HEK293 (cell line): Measurements from ENCODE around the gene RPTN.

Experiments used
- CTCF ChIA-PET: fragments of 350-600 bp; formaldehyde crosslinking; extraction: SDS; loops from one replicate; lab custom pipeline; 2021; ENCODE audit warnings: antibody characterized with exemption; lab: Yijun Ruan, JAX
- POLR2A ChIA-PET: fragments of 300-600 bp; formaldehyde crosslinking; extraction: SDS; loops from one replicate; lab custom pipeline; 2020; ENCODE audit warnings: antibody characterized with exemption, inconsistent platforms; lab: Yijun Ruan, JAX
- H3K27ac ChIP-seq: fragments of 200-500 bp; sonication (Bioruptor generic); 2 replicates; pipeline ENCODE4 v1.5.1; 2014; ENCODE audit warnings: low read depth, low read length, control low read depth, inconsistent platforms; ENCODE audit errors: extremely low read depth
- H3K36me3 ChIP-seq, 2 experiments: fragments of 200-500 bp in 1 of 2; sonication (Bioruptor generic) in 1 of 2; 1 replicate in 1 of 2; 2 replicates in 1 of 2; pipeline ENCODE4 v1.5.1; 2014 to 2017; ENCODE audit warnings: inconsistent platforms in 2 of 2, low read length in 2 of 2; ENCODE audit not compliant: control insufficient read depth in 2 of 2, insufficient read depth in 1 of 2
- H3K4me1 ChIP-seq: fragments of 200-500 bp; sonication (Bioruptor generic); 2 replicates; pipeline ENCODE4 v1.5.1; 2014; ENCODE audit warnings: mild to moderate bottlenecking, low read length, inconsistent platforms; ENCODE audit not compliant: control insufficient read depth, insufficient read depth
- H3K4me3 ChIP-seq: 2 replicates; pipeline ENCODE4 v1.5.1; 2011; ENCODE audit warnings: low read depth, mild to moderate bottlenecking, control low read depth, low read length, moderate library complexity
- H3K9me3 ChIP-seq: fragments of 200-500 bp; sonication (Bioruptor generic); 2 replicates; pipeline ENCODE4 v1.5.1; 2014; ENCODE audit warnings: low read depth, low read length, inconsistent platforms; ENCODE audit not compliant: control insufficient read depth, insufficient read depth
- KLF1 ChIP-seq: fragments of 450-650 bp; formaldehyde crosslinking; IDR thresholded peaks from 2 replicates; pipeline ENCODE4 v1.5.1; 2016; ENCODE audit warnings: missing biosample characterization, missing genetic modification characterization
- RBAK ChIP-seq: fragments of 450-650 bp; formaldehyde crosslinking; IDR thresholded peaks from 2 replicates; pipeline ENCODE4 v1.5.1; 2016; ENCODE audit warnings: missing biosample characterization, missing genetic modification characterization
- TRIM28 ChIP-seq: IDR thresholded peaks from 2 replicates; pipeline ENCODE4 v1.6.1; 2011; ENCODE audit warnings: low read length, control low read depth, borderline replicate concordance
- ZFHX2 ChIP-seq: fragments of 450-650 bp; formaldehyde crosslinking; conservative IDR thresholded peaks from 2 replicates; pipeline ENCODE4 v1.5.1; 2016; ENCODE audit warnings: missing biosample characterization, missing genetic modification characterization
- ZNF561 ChIP-seq: fragments of 450-650 bp; IDR thresholded peaks from 2 replicates; pipeline ENCODE4 v1.5.1; 2018; ENCODE audit warnings: missing biosample characterization, missing genetic modification characterization, borderline replicate concordance
- ZNF624 ChIP-seq: fragments of 450-650 bp; formaldehyde crosslinking; IDR thresholded peaks from 2 replicates; pipeline ENCODE4 v1.5.1; 2017; ENCODE audit warnings: missing biosample characterization, missing genetic modification characterization
- ZNF629 ChIP-seq: fragments of 450-650 bp; formaldehyde crosslinking; IDR thresholded peaks from 2 replicates; pipeline ENCODE4 v1.5.1; 2017; ENCODE audit warnings: missing biosample characterization, missing genetic modification characterization
- ZNF654 ChIP-seq: fragments of 450-650 bp; formaldehyde crosslinking; IDR thresholded peaks from 2 replicates; pipeline ENCODE4 v1.5.1; 2016; ENCODE audit warnings: low read depth, missing biosample characterization, missing genetic modification characterization
- ZNF677 ChIP-seq: fragments of 450-650 bp; IDR thresholded peaks from 2 replicates; pipeline ENCODE4 v1.5.0; 2018; ENCODE audit warnings: missing biosample characterization, mild to moderate bottlenecking, missing genetic modification characterization, moderate library complexity
- ZNF792 ChIP-seq: fragments of 450-650 bp; formaldehyde crosslinking; IDR thresholded peaks from 2 replicates; pipeline ENCODE4 v1.5.1; 2016; ENCODE audit warnings: missing biosample characterization, missing genetic modification characterization
- TF ChIP-seq, protein P1 (sequence below): fragments of 450-650 bp; formaldehyde crosslinking; conservative IDR thresholded peaks from 2 replicates; pipeline ENCODE4 v1.5.1; 2016; ENCODE audit warnings: low read depth, missing biosample characterization, missing genetic modification characterization
- TF ChIP-seq, protein P2 (sequence below): IDR thresholded peaks from 2 replicates; pipeline ENCODE4 v1.6.1; 2011; ENCODE audit warnings: mild to moderate bottlenecking, low read depth, low read length, borderline replicate concordance
- TF ChIP-seq, protein P3 (sequence below): fragments of 450-650 bp; formaldehyde crosslinking; IDR thresholded peaks from 2 replicates; pipeline ENCODE4; 2016; ENCODE audit warnings: missing biosample characterization, missing genetic modification characterization
- TF ChIP-seq, protein P4 (sequence below): fragments of 450-650 bp; formaldehyde crosslinking; IDR thresholded peaks from 2 replicates; pipeline ENCODE4 v1.5.1; 2016; ENCODE audit warnings: missing biosample characterization, missing genetic modification characterization
- TF ChIP-seq, protein P5 (sequence below): fragments of 450-650 bp; formaldehyde crosslinking; IDR thresholded peaks from 2 replicates; pipeline ENCODE4 v1.5.1; 2016; ENCODE audit warnings: missing biosample characterization, missing genetic modification characterization
- TF ChIP-seq, protein P6 (sequence below): fragments of 450-650 bp; formaldehyde crosslinking; IDR thresholded peaks from 2 replicates; pipeline ENCODE4 v1.5.1; 2016; ENCODE audit warnings: missing biosample characterization, missing genetic modification characterization

The RPTN gene

DNA sequence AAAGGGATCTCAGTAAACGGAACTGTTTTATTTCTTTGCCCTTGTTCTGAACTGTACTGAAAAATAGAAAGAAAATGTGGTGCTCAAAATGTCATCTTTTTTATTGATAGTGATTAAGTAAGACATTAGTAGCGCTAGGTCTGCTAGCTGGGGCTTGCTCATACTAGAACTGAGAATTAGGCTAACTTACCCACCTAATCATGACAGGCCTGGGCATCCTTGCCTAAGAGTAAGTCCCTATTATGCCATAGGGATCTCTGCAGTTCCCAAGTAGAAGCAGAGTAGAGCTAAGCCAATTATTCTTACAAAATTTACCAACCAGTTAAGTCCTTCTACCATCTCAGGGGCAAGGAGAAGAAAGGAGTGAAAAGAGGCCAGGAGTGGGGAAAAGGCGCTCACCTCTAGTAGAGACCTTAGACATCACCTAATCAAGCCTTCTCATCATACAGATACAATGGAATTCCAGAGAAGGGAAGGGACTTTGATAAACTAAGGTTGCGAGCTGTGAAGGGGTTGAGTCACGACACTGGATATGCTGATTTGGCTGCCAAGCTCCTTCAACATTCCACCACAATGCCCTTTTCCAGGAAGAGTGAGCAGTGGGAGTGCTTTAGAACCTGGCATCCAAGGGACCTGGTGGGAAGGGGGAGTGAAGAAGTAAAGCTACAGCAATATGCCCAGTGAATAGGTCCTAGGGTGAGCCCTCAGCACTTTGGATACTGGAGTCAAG is 27.7 kb upstream of the RPTN start (continued):
- TF ChIP-seq, protein P1, sequence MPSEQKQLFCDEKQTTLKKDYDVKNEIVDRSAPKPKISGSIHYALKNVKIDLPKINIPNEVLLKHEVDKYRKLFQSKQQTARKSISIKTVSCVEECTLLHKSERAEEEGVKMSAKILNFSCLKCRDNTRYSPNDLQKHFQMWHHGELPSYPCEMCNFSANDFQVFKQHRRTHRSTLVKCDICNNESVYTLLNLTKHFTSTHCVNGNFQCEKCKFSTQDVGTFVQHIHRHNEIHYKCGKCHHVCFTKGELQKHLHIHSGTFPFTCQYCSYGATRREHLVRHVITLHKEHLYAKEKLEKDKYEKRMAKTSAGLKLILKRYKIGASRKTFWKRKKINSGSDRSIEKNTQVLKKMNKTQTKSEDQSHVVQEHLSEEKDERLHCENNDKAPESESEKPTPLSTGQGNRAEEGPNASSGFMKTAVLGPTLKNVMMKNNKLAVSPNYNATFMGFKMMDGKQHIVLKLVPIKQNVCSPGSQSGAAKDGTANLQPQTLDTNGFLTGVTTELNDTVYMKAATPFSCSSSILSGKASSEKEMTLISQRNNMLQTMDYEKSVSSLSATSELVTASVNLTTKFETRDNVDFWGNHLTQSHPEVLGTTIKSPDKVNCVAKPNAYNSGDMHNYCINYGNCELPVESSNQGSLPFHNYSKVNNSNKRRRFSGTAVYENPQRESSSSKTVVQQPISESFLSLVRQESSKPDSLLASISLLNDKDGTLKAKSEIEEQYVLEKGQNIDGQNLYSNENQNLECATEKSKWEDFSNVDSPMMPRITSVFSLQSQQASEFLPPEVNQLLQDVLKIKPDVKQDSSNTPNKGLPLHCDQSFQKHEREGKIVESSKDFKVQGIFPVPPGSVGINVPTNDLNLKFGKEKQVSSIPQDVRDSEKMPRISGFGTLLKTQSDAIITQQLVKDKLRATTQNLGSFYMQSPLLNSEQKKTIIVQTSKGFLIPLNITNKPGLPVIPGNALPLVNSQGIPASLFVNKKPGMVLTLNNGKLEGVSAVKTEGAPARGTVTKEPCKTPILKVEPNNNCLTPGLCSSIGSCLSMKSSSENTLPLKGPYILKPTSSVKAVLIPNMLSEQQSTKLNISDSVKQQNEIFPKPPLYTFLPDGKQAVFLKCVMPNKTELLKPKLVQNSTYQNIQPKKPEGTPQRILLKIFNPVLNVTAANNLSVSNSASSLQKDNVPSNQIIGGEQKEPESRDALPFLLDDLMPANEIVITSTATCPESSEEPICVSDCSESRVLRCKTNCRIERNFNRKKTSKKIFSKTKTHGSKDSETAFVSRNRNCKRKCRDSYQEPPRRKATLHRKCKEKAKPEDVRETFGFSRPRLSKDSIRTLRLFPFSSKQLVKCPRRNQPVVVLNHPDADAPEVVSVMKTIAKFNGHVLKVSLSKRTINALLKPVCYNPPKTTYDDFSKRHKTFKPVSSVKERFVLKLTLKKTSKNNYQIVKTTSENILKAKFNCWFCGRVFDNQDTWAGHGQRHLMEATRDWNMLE (tag by site-specific recombination): no peak

DNA sequence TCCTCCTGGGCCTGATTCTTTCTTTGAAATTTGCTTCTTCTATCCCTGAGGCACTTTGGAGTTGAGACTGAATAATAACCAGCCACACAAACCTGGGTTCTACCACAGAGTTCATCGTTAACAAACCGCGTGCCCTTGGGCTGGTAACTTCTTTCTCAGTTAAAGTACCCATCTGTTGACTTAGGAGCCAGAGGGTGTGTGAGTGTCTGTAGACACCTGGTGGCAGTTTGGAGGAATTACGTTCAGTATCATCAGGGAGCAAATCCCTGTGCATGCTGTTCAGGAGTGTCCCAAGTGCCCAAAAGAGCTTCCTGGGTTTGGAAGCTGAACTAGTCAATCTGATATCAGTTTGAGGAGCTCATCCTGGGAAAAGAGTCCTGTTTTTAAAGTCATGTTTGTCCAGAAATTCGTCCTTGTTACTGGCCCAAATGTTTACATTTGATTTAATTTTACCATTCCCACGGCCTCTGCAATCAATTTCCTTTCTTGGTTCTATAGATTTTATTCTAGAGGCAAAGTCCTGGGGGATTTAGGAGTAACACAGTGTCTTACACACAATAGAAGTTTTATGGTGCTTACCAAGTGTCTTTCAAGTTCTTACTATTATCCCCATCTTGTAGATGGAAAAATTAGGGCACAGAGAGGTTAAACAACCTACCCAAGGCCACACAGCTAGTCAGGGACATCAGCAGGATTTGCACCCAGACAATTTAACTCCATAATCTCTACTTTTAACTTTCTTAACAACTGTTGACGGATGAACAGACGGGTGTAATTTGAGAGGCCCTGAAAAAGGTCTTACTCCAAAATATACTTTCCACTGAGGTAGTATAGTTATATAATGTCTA is 26.7 kb upstream of the RPTN start:
- Histone ChIP-seq H3K4me1 (no peaks in the 10 kb centered on the region), H3K36me3 (no peaks in the 10 kb centered on the region), H3K27ac (no peak overlapping the region), H3K4me3 (no peak overlapping the region), H3K9me3 (no peaks in the 10 kb centered on the region)
- POLR2A ChIA-PET: no interaction called here
- CTCF ChIA-PET: interaction anchor here (0.6 to 9.0 kb wide), 42 partner anchors 10 to 492 kb away, joined by 3 to 223 read pairs (median 4); partner anchors contain the start of gene TCHH
- TF ChIP-seq, protein P2, sequence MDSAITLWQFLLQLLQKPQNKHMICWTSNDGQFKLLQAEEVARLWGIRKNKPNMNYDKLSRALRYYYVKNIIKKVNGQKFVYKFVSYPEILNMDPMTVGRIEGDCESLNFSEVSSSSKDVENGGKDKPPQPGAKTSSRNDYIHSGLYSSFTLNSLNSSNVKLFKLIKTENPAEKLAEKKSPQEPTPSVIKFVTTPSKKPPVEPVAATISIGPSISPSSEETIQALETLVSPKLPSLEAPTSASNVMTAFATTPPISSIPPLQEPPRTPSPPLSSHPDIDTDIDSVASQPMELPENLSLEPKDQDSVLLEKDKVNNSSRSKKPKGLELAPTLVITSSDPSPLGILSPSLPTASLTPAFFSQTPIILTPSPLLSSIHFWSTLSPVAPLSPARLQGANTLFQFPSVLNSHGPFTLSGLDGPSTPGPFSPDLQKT: no peak
- TF ChIP-seq RBAK (tag by site-specific recombination) (no peak), ZNF654 (peak; percentile 70), ZNF677 (tag by site-specific recombination) (no peak), ZNF629 (tag by site-specific recombination) (no peak), ZNF624 (tag by site-specific recombination) (no peak), ZNF792 (tag by site-specific recombination) (no peak), ZFHX2 (no peak), ZNF561 (tag by site-specific recombination) (no peak), KLF1 (tag by site-specific recombination) (no peak), TRIM28 (no peak)
- TF ChIP-seq, protein P3, sequence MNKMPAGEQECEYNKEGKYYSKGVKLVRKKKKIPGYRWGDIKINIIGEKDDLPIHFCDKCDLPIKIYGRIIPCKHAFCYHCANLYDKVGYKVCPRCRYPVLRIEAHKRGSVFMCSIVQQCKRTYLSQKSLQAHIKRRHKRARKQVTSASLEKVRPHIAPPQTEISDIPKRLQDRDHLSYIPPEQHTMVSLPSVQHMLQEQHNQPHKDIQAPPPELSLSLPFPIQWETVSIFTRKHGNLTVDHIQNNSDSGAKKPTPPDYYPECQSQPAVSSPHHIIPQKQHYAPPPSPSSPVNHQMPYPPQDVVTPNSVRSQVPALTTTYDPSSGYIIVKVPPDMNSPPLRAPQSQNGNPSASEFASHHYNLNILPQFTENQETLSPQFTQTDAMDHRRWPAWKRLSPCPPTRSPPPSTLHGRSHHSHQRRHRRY (tag by site-specific recombination): no peak
- TF ChIP-seq, protein P4, sequence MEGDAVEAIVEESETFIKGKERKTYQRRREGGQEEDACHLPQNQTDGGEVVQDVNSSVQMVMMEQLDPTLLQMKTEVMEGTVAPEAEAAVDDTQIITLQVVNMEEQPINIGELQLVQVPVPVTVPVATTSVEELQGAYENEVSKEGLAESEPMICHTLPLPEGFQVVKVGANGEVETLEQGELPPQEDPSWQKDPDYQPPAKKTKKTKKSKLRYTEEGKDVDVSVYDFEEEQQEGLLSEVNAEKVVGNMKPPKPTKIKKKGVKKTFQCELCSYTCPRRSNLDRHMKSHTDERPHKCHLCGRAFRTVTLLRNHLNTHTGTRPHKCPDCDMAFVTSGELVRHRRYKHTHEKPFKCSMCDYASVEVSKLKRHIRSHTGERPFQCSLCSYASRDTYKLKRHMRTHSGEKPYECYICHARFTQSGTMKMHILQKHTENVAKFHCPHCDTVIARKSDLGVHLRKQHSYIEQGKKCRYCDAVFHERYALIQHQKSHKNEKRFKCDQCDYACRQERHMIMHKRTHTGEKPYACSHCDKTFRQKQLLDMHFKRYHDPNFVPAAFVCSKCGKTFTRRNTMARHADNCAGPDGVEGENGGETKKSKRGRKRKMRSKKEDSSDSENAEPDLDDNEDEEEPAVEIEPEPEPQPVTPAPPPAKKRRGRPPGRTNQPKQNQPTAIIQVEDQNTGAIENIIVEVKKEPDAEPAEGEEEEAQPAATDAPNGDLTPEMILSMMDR (tag by site-specific recombination): peak; percentile 67
- TF ChIP-seq, protein P5, sequence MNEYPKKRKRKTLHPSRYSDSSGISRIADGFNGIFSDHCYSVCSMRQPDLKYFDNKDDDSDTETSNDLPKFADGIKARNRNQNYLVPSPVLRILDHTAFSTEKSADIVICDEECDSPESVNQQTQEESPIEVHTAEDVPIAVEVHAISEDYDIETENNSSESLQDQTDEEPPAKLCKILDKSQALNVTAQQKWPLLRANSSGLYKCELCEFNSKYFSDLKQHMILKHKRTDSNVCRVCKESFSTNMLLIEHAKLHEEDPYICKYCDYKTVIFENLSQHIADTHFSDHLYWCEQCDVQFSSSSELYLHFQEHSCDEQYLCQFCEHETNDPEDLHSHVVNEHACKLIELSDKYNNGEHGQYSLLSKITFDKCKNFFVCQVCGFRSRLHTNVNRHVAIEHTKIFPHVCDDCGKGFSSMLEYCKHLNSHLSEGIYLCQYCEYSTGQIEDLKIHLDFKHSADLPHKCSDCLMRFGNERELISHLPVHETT (tag by site-specific recombination): no peak
- TF ChIP-seq, protein P6, sequence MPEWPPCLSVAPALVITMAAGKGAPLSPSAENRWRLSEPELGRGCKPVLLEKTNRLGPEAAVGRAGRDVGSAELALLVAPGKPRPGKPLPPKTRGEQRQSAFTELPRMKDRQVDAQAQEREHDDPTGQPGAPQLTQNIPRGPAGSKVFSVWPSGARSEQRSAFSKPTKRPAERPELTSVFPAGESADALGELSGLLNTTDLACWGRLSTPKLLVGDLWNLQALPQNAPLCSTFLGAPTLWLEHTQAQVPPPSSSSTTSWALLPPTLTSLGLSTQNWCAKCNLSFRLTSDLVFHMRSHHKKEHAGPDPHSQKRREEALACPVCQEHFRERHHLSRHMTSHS: no peak
